ENCODE measurements around the gene HGD.
"Not testable (repeated sequence)": the region's sequence is repeated elsewhere in the genome, so short reads cannot be mapped to it uniquely, and the experiment has no call there.

The HGD gene

GRCh38 chr3:120678984-120679383 is 3.1 kb downstream of the HGD start:
- peak; percentile 13 for DNase-seq

GRCh38 chr3:120678331-120678947 is 3.6 kb downstream of the HGD start:
- peak; percentile 59 for DNase-seq

GRCh38 chr3:120677193-120677592 is 4.8 kb downstream of the HGD start:
- DNase-seq, result not testable (repeated sequence)

- no peak for DNase-seq
Observed at GRCh38 chr3:120673116-120673515, 8.9 kb downstream of the HGD start.

GRCh38 chr3:120670576-120670975 is 11.5 kb downstream of the HGD start:
- no peak for DNase-seq

GRCh38 chr3:120664926-120665325 is 17.1 kb downstream of the HGD start:
- no peak for DNase-seq

- no peak for DNase-seq
Observed at GRCh38 chr3:120661945-120662344, 20.1 kb downstream of the HGD start.

GRCh38 chr3:120661106-120661905 is 20.7 kb downstream of the HGD start:
- DNase-seq, result peak; percentile 43

- no peak for DNase-seq
Observed at GRCh38 chr3:120659834-120660233, 22.2 kb downstream of the HGD start.

GRCh38 chr3:120659285-120659684 is 22.8 kb downstream of the HGD start:
- no peak for DNase-seq

GRCh38 chr3:120652896-120653545 is 29.0 kb downstream of the HGD start:
- no peak for DNase-seq

- no peak for DNase-seq
Observed at GRCh38 chr3:120652281-120652680, 29.8 kb downstream of the HGD start.

- no peak for DNase-seq
Observed at GRCh38 chr3:120650311-120650710, 31.7 kb downstream of the HGD start.

- no peak for DNase-seq
Observed at GRCh38 chr3:120649830-120650233, 32.2 kb downstream of the HGD start.

- DNase-seq, result no peak
Observed at GRCh38 chr3:120648290-120648689, 33.7 kb downstream of the HGD start.

GRCh38 chr3:120646771-120647432 is 35.1 kb downstream of the HGD start:
- DNase-seq, result peak; percentile 17

- DNase-seq, result peak; percentile 41
Observed at GRCh38 chr3:120645083-120645845, 36.8 kb downstream of the HGD start.

GRCh38 chr3:120642368-120642948 is 39.6 kb downstream of the HGD start:
- DNase-seq, result peak; percentile 32

GRCh38 chr3:120641696-120642246 is 40.3 kb downstream of the HGD start:
- DNase-seq, result no peak

- no peak for DNase-seq
Observed at GRCh38 chr3:120640231-120640630, 41.8 kb downstream of the HGD start.

- not testable (repeated sequence) for DNase-seq
Observed at GRCh38 chr3:120638820-120639219, 43.2 kb downstream of the HGD start.

Measured in fibroblast of skin of back (primary cell).